ENCODE data around the gene SNTG2.
"Not testable (repeated sequence)": the region's sequence is repeated elsewhere in the genome, so short reads cannot be mapped to it uniquely, and the experiment has no call there.

The SNTG2 gene

GRCh38 chr2:1053786-1054185 is 103.1 kb downstream of the SNTG2 start:
- DNase-seq (ENCODE audit: low spot score) = no peak

DNA sequence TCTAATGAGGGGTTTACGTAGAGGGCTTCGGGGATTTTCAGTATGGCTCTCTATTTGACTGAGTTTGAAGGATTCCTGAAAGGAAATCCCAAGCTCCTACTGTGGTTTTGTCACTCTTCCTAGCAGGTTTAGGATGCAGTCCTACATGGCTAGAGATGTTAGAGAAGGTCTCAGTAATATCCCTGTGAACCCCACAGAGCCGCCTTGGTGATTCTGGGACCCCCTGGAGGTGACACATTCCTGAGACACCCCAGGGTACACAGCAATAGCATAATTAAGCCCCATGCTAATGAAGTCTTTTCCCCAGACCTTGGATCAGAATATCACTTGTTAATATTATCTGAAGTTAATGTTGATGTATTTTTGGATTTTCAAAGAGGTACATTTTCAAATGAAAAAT is 103.8 kb downstream of the SNTG2 start:
- no peak for DNase-seq (ENCODE audit: low spot score)

- no peak for DNase-seq (ENCODE audit: low spot score)
Observed at GRCh38 chr2:1055014-1055595, 104.5 kb downstream of the SNTG2 start.

GRCh38 chr2:1060372-1060771 is 109.7 kb downstream of the SNTG2 start:
- no peak for DNase-seq (ENCODE audit: low spot score)

GRCh38 chr2:1060987-1061386 is 110.3 kb downstream of the SNTG2 start:
- DNase-seq (ENCODE audit: low spot score) = no peak

- no peak for DNase-seq (ENCODE audit: low spot score)
Observed at GRCh38 chr2:1068241-1068640, 117.6 kb downstream of the SNTG2 start.

DNA sequence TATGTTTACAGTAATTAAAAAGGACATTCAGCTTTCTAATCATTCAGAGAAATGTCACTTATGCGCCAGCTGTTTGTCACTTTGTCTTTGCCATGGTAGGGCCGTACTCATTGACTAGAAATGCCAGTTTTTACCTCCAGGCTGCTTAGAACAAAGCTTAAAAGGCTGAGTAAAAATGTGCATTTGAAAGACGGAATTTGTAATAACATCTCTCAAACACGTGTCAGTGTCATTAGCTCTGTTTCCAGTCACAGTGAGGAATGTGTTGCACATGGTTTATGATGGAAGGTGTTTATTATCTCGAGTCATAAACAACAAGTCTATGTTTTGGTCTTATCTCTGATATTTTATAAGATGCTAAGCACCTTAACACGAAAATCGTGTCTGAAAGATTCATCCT is 118.2 kb downstream of the SNTG2 start:
- no peak for DNase-seq (ENCODE audit: low spot score)

DNA sequence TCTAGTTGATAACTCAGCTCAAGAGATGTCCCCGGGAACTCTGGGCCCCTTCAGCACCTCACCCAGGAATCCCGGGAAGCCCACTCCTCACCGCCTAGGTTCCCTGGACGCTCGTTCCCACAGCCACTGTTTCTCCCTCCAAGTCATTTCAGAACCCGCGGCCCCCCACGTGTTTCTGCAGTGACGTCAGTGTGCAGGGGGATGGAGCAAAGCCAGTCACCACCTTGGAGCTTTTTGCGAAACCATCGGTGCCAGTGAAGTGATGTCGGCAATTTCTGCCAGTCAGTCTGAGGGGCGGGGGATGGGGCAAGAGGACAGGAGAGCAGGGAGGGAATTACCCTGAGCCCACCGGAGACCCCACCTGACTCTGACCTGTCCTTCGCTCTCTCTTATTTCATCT is 119.2 kb downstream of the SNTG2 start:
- DNase-seq (ENCODE audit: low spot score) = no peak

GRCh38 chr2:1070601-1071000 is 120.0 kb downstream of the SNTG2 start:
- DNase-seq (ENCODE audit: low spot score) = no peak

DNA sequence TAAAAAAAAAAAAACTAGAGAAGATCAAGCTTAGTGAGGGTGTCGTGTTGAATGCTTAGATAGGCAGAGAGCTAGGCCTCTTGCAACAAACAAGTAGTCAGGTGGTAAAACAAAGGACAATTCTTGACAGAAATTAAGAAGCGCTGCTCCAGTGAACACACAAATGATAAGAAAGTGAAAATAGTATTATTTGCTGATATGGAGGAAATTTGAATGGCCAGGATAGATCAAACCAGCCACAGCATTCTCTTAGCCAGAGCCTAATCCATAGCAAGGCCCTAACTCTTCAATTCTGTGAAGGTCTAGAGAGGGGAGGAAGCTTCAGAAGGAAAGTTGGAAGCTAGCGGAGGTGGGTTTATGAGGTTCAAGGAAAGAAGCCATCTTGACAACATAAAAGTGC is 121.0 kb downstream of the SNTG2 start:
- DNase-seq (ENCODE audit: low spot score) = no peak

GRCh38 chr2:1072250-1072649 is 121.6 kb downstream of the SNTG2 start:
- no peak for DNase-seq (ENCODE audit: low spot score)

DNA sequence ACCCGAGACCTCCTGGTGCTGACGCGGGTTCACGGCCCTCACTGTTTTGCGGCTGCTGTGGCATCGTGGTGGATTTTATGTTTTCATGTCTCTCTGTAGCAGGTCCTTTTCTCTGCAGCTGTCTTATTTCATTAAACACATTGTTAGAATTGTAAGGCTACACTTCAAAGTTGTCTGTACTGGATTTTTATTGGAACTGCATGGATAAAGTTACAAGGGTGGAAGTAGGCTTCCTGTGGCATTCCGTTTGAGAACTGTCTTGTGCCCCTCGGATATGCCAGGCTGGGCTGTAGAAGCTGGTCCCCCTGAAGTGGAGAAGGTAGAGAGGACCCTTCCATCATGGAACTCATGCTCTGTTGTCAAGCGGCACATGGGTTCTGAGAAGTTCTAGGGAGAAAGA is 127.3 kb downstream of the SNTG2 start:
- DNase-seq (ENCODE audit: low spot score) = no peak

DNA sequence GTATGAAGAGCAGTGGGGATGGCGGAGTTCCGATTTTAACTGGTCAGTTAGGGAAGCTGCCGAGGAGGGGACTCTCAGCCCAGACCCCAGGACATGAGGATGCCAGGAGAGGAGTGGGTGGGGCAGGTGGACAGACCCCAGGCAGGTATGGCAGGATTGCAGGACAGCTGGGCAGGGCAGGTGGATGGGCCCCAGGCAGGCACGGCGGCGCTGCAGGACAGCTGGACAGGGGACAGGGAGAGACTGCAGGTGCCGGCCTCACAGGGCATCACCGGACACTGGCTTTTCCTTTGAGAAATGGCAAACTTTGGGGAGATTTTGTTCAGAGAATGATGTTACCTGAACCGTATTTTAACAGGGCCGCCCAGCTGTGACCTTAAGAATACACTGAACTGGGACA is 127.7 kb downstream of the SNTG2 start:
- DNase-seq (ENCODE audit: low spot score) = no peak

DNA sequence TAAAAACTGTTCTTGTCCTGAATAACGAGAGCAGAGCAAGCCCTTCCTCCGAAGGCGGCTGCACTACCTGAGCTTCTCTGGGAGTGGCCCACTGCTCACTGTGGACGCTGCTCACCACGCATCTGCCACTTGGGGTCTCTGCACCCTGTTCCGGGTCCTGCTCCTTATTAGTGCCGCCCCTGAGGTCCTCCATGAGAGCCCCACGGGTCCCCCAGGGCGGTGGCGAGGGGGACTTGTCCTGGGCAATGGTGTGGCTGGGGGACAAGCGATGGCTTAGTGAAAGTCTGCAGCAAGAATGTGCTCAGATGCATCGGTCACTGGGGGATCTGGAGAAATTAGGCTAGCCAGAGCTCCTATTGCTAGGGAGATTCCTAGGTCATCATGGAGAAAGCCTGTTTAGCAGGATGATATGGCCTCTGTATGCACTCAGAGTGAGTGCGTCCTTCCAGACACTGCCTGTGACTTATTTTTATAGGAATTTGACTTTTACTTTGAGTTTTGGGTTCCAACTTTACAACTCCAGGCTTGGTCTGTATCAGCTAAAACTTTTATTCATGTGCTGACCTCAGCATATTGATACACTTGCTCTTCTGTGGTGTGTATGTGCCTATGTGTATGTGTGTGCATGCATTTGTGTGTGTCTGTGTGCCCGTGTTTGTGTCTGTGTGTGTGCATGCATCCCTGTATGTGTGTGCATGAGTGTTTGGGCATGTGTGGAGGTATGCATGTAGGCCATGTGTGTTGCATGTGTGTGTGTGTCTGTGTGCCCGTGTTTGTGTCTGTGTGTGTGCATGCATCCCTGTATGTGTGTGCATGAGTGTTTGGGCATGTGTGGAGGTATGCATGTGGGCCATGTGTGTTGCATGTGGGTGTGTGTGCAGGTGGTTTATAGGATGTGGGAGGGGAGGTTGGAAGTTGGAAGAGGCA is 129.5 kb downstream of the SNTG2 start:
- no peak for DNase-seq (ENCODE audit: low spot score)

GRCh38 chr2:1081451-1082225 is 131.0 kb downstream of the SNTG2 start:
- DNase-seq (ENCODE audit: low spot score) = no peak

DNA sequence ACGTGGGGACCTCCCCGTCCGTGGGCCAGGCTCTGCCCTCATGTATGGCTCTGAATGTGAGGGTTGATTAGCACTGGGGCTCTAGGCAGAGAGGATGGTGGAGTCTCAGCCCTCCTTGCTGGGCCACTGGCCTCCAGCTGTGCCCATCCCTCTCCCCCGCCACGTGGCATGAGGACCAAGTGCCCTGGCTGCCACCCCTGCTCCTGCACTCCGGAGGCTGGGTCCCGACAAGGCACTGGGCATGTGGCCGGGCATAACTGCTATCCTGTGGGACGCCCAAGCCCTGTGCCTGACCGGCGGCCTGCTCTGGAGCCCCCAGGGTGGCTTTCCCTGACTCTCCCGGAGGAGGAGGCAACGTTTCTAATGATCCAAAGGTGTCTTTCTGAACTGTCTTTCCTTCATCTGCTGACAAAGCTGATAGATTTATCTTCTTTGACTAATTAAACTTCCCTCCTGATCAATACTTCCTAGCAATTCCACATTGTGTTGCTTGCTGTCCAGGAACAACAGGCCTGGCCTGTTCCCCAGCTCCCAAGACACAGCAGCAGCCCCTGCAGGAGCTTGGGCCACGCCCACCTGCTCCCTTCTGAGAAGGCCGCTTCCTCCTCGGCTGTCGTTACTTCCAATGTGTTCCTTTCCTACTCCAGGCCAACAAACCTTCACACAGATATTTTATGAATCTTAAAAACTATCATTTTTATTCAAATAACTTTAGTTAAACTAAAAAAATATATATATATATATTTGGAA is 132.0 kb downstream of the SNTG2 start:
- no peak for DNase-seq (ENCODE audit: low spot score)

DNA sequence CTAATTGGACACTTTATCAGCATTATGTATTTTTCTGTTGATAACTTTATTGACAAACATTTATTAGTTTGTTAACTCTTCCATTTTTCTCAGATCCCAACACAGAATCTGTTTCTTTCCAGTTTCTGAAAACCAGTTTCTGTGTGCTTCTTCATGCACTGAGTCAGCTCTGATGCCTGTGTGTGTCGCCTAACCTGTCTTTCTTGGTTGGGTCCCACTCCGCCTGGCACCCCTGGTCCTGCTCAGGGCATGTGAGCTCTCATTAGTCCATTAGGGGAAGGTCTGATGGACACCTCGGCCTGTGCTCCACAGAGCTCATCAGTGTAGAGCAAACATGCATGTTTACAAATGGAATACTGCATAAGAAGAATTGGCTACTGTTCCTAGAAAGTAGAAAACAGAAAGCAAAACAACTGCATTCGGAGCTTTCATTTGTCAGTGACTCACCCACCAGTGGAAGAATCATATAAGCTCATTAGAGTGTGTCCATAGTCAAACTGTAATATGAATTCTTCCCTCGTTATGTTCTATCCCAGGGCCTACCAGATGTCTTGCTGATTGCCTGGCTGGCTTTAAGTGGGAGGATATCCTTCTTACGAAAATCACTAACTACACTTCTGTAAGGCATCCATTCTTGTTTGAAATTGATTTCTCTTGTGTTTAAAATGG is 137.7 kb downstream of the SNTG2 start:
- no peak for DNase-seq (ENCODE audit: low spot score)

- no peak for DNase-seq (ENCODE audit: low spot score)
Observed at GRCh38 chr2:1088940-1089339, 138.3 kb downstream of the SNTG2 start.

DNA sequence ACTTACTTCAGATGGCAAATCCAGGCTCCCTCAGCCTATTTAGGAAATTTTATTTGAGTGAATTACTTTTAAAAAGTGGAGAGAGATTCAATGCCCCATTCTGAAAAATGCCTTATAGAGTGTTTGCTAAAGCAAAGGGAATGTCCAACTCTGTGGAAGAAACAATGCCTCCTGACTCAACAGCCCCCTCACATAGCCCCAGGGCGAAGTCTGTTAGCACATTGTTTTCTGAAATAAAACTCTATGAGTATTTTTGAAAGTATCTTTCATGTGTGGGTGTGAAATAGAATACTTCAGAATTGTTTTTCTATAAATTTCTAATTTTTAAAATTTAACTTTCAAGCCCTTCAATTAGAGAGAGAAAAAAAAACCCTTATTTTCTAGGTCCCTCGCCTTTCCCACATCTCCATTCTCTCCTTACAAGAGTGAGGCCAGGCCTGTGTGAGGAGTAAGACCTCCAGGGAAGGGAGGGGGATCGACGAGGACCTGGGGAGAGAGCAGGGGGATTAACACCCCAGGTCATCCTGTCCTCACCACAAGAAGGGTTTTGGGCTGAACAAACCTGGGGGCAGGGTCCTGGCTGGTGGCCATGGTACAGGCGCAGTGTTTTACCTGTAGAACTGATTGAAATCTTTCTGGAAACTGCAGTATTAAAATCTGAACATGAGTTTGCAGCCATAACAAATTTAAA is 141.4 kb downstream of the SNTG2 start:
- DNase-seq (ENCODE audit: low spot score) = no peak

- not testable (repeated sequence) for DNase-seq (ENCODE audit: low spot score)
Observed at GRCh38 chr2:1093668-1094067, 143.0 kb downstream of the SNTG2 start.

GRCh38 chr2:1097101-1097500 is 146.5 kb downstream of the SNTG2 start:
- DNase-seq (ENCODE audit: low spot score) = no peak

Measured in hematopoietic multipotent progenitor cell treated with erythropoietin and hydrocortisone succinate and interleukin-3 and kit ligand, for 15 days (in vitro differentiated cells).